WTC11 (cell line): ENCODE results near the gene SH2B3.
"Not testable (repeated sequence)": the region's sequence is repeated elsewhere in the genome, so short reads cannot be mapped to it uniquely, and the experiment has no call there.

Experiments
- ATF2 ChIP-seq: sonication (generic); formaldehyde crosslinking; IDR thresholded peaks from 2 replicates; pipeline ENCODE4 v1.8.1; 2022; ENCODE audit warnings: low read depth, missing genetic modification reagents, borderline replicate concordance
- CTCF ChIP-seq: fragments of 200-600 bp; IDR thresholded peaks from 2 replicates; pipeline ENCODE4 v1.8.0; 2022; ENCODE audit warnings: antibody characterized with exemption
- ERG ChIP-seq: fragments of 250-450 bp; sonication (Bioruptor Pico); IDR thresholded peaks from 2 replicates; pipeline ENCODE4 v1.8.0; 2021; ENCODE audit warnings: mild to moderate bottlenecking
- ETV6 ChIP-seq: sonication (generic); formaldehyde crosslinking; IDR thresholded peaks from 2 replicates; pipeline ENCODE4 v1.8.1; 2022; ENCODE audit warnings: mild to moderate bottlenecking, missing genetic modification reagents
- FOXJ3 ChIP-seq: sonication (generic); formaldehyde crosslinking; IDR thresholded peaks from 2 replicates; pipeline ENCODE4 v1.9.0; 2021; ENCODE audit warnings: missing genetic modification reagents, mild to moderate bottlenecking, borderline replicate concordance
- GTF2I ChIP-seq: fragments of 250-450 bp; sonication (Bioruptor Pico); conservative IDR thresholded peaks from 2 replicates; pipeline ENCODE4 v1.4.0; 2021; ENCODE audit warnings: mild to moderate bottlenecking
- NFATC4 ChIP-seq: fragments of 250-450 bp; sonication (Bioruptor Pico); IDR thresholded peaks from 2 replicates; pipeline ENCODE4 v1.9.0; 2021; ENCODE audit warnings: mild to moderate bottlenecking
- USF1 ChIP-seq: sonication (generic); formaldehyde crosslinking; IDR thresholded peaks from 2 replicates; pipeline ENCODE4 v1.8.0; 2022; ENCODE audit warnings: mild to moderate bottlenecking, missing genetic modification reagents
- ZBTB43 ChIP-seq: sonication (generic); formaldehyde crosslinking; IDR thresholded peaks from 2 replicates; pipeline ENCODE4 v1.8.1; 2023; ENCODE audit warnings: mild to moderate bottlenecking, missing genetic modification reagents
- ZNF121 ChIP-seq: sonication (generic); formaldehyde crosslinking; IDR thresholded peaks from 2 replicates; pipeline ENCODE4 v1.8.0; 2023; ENCODE audit warnings: missing genetic modification reagents

GRCh38 chr12:111396271-111396670 is 9.5 kb upstream of the SH2B3 start:
- TF ChIP-seq CTCF; ZNF121; ERG (CRISPR knock-in tag); USF1; ETV6; FOXJ3 (CRISPR knock-in tag); GTF2I (CRISPR knock-in tag); NFATC4 (CRISPR knock-in tag); ZBTB43 (CRISPR knock-in tag); ATF2 (CRISPR knock-in tag): not testable (repeated sequence)
